ENCODE results near the gene SRRM4. TPM values are rescaled to one million over a fixed set of nuclear protein-coding genes. Genes with fewer than 3 reads are reported as not detected.

The SRRM4 gene, protein sequence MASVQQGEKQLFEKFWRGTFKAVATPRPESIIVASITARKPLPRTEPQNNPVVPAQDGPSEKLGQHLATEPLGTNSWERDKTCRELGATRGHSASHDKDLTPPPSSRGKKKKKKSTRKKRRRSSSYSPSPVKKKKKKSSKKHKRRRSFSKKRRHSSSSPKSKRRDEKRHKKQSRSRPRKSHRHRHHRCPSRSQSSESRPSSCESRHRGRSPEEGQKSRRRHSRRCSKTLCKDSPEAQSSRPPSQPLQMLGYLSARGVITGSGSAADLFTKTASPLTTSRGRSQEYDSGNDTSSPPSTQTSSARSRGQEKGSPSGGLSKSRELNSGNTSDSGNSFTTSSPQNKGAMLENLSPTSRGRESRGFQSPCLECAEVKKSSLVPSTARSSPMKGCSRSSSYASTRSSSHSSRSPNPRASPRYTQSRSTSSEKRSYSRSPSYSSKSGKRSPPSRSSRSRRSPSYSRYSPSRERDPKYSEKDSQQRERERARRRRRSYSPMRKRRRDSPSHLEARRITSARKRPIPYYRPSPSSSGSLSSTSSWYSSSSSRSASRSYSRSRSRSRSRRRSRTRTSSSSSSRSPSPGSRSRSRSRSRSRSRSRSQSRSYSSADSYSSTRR
- not detected for total RNA-seq

DNA sequence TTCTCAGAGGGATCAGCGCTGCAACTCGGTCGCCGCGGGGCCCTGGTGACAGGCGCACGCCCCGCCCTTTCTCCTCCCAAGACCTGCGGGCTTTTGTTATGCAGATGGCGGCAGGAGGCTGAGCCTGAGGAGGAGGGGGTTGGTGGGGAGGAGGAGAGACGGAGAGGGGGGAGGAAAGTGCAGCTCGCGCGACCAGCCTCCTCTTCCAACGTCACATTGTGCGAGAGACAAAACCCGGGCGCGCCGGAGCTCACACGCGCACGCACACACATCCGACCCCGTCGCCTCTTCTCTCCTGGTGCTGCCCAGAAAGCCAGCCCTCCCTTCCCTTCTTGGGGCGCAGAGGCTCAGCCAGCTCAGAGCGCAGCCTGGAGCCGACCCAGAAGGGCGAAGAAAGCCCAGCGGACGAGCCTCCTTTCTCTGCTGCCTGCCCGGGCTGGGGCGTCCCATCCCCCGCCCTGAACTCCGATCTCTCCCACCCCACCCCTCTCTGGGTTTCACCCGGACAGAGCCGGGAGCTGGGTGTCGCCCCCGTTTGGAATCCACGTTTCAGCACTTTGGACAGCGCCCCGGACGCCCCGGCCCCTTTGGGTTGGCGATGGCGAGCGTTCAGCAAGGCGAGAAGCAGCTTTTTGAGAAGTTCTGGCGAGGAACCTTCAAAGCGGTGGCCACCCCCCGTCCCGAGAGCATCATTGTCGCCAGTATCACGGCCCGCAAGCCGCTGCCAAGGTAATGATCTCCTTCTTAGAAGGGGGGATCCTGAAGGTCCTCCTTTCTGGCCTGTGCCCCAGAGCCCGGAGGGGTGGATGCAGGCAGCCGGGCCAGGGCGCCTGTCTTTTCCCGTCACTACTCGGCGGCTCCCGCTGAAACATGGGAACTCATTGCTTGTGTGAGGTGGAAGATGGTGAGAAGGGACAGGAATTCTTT lies at the start of gene SRRM4:
Gene SRRM4 (plus strand): TSS at position 257 of the 927 bp plus-strand sequence. CDS start 342 bp downstream, at position 599.
- ATAC-seq (no peak), DNase-seq (peak; percentile 3)
- H3K9me3 Mint-ChIP-seq = no peaks in the 10 kb centered on the region
- POLR2A ChIA-PET = no interaction called here
- TF ChIP-seq, protein P1, sequence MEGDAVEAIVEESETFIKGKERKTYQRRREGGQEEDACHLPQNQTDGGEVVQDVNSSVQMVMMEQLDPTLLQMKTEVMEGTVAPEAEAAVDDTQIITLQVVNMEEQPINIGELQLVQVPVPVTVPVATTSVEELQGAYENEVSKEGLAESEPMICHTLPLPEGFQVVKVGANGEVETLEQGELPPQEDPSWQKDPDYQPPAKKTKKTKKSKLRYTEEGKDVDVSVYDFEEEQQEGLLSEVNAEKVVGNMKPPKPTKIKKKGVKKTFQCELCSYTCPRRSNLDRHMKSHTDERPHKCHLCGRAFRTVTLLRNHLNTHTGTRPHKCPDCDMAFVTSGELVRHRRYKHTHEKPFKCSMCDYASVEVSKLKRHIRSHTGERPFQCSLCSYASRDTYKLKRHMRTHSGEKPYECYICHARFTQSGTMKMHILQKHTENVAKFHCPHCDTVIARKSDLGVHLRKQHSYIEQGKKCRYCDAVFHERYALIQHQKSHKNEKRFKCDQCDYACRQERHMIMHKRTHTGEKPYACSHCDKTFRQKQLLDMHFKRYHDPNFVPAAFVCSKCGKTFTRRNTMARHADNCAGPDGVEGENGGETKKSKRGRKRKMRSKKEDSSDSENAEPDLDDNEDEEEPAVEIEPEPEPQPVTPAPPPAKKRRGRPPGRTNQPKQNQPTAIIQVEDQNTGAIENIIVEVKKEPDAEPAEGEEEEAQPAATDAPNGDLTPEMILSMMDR (IDR thresholded peaks at IDR 0.05) = no peak
- H3K27me3 Mint-ChIP-seq = peaks cover 34% of the 10 kb centered on the region
- H3K27ac Mint-ChIP-seq = no peak within 1 kb of the TSS
- intact Hi-C loops (cut with micrococcal nuclease) = no loop called here
- H3K36me3 Mint-ChIP-seq (ENCODE audit: low read depth) = no peaks in the 10 kb centered on the region
- no peaks in the 10 kb centered on the region for H3K4me1 Mint-ChIP-seq (ENCODE audit: low read depth)
- no peak within 1 kb of the TSS for H3K4me3 Mint-ChIP-seq
- CTCF ChIA-PET = no interaction called here

DNA sequence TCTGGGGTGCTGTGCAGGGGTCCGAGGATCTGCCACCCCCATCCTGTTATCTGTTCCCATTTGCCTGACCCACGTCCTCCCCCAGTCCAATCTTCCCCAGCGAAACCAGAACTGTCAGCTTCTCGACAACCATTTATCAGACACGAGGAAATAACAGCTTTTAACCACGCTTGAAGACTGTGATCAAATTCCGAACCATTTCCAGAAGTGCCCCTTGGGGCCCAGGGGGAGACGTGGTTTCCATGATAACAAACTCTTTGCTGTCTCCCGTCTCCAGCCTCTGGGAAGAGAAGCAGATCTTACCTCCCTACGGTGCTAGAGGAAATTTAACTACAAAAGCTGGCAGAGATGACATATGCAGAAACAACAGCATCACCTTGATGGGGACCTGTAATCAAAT lies 35.1 kb upstream of the SRRM4 start:
- ChIA-PET POLR2A (interaction anchor here (0.6 kb wide), 2 partner anchors 139 to 678 kb away, joined by 3 read pairs; no protein-coding TSS in a partner anchor), CTCF (interaction anchor here (1.2 kb wide), 1 partner anchor 33 kb away, joined by 4 read pairs; no protein-coding TSS in a partner anchor)
- ATAC-seq (no peak), DNase-seq (no peak)
- Mint-ChIP-seq H3K4me3 (no peak overlapping the region), H3K4me1 (ENCODE audit: low read depth) (no peaks in the 10 kb centered on the region), H3K27me3 (peaks cover 3% of the 10 kb centered on the region), H3K36me3 (ENCODE audit: low read depth) (no peaks in the 10 kb centered on the region), H3K27ac (no peak overlapping the region), H3K9me3 (no peaks in the 10 kb centered on the region)
- TF ChIP-seq, protein P1 (IDR thresholded peaks at IDR 0.05) = no peak
- intact Hi-C loops (cut with micrococcal nuclease) = no loop called here

DNA sequence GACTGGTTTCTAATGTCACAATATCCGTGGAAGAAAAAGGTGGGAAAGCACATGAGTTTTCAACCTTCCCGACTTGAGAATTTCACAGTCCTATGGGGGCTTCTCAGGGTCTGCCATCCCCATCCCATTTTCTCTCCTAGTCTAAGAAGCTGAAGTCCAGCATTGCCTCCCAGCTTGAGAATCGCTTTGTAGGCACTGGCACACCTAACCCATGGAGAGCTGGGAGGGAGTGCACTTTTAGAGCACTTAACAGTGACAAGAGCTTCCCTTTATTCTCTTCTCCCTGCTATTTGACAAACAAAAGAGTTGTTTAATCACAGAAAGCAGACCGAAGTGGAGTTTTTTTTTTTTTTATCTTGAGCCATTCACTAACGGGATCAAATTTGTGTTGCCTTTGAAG lies 22.8 kb upstream of the SRRM4 start:
- ChIA-PET CTCF (no interaction called here), POLR2A (no interaction called here)
- TF ChIP-seq, protein P1 (IDR thresholded peaks at IDR 0.05) = no peak
- no peak overlapping the region for H3K4me3 Mint-ChIP-seq
- no peak for DNase-seq
- ATAC-seq = no peak
- H3K27ac Mint-ChIP-seq = no peak overlapping the region
- peaks cover 8% of the 10 kb centered on the region for H3K9me3 Mint-ChIP-seq
- intact Hi-C loops (cut with micrococcal nuclease) = no loop called here
- no peaks in the 10 kb centered on the region for H3K27me3 Mint-ChIP-seq
- no peaks in the 10 kb centered on the region for H3K4me1 Mint-ChIP-seq (ENCODE audit: low read depth)
- H3K36me3 Mint-ChIP-seq (ENCODE audit: low read depth) = no peaks in the 10 kb centered on the region

DNA sequence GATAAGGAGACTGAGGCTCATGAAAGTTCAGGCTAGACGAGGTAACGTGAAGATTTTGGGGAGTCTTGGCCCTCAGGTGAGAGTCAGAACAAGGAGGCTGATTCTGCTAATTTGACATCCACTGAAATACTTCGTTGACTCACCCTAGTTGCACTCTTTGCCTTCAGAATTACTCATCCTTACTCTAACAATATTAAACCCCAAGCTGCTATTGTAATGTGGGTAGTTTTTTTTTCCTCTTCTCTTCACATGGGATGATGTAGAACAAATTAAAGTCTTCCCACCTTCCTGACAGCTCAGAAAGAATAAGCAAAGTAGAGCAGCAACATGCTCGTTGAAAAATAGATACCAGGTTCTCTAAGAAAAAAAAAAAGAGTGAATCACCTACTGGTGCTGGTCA lies 22.0 kb upstream of the SRRM4 start:
- Mint-ChIP-seq H3K9me3 (peaks cover 8% of the 10 kb centered on the region), H3K4me3 (no peak overlapping the region), H3K27me3 (no peaks in the 10 kb centered on the region), H3K36me3 (ENCODE audit: low read depth) (no peaks in the 10 kb centered on the region), H3K4me1 (ENCODE audit: low read depth) (no peaks in the 10 kb centered on the region), H3K27ac (no peak overlapping the region)
- CTCF ChIA-PET = no interaction called here
- TF ChIP-seq, protein P1 (IDR thresholded peaks at IDR 0.05) = no peak
- POLR2A ChIA-PET = no interaction called here
- DNase-seq (no peak), ATAC-seq (no peak)
- intact Hi-C loops (cut with micrococcal nuclease) = no loop called here

All from activated CD8-positive, alpha-beta T cell treated with anti-CD3 and anti-CD28 coated beads for 36 hours (primary cell).